GM10248 (cell line): ENCODE data around the gene SGF29.

Experiments used
- CTCF ChIA-PET: fragments of 300-600 bp; sonication (Branson Sonifier 250); formaldehyde crosslinking; extraction: SDS; loops from one replicate; lab custom pipeline; 2021; ENCODE audit warnings: antibody characterized with exemption; lab: Yijun Ruan, JAX
- POLR2A ChIA-PET: fragments of 350-650 bp; sonication (Branson Sonifier 250); formaldehyde crosslinking; extraction: SDS; loops from one replicate; lab custom pipeline; 2020; ENCODE audit warnings: antibody characterized with exemption; lab: Yijun Ruan, JAX
- DNase-seq: peaks from one replicate; pipeline ENCODE4 v3.0.0; 2012; ENCODE audit errors: extremely low spot score
- TF ChIP-seq, protein P1 (sequence below): IDR thresholded peaks from 2 replicates; pipeline ENCODE4 v1.5.1; 2012; ENCODE audit warnings: mild to moderate bottlenecking, low read depth; ENCODE audit errors: extremely low read depth, missing control alignments, control extremely low read depth

Gene SGF29

GRCh38 chr16:28549301-28549899, 4.3 kb upstream of the SGF29 start:
- ChIA-PET CTCF (no interaction called here), POLR2A (no interaction called here)
- TF ChIP-seq, protein P1, sequence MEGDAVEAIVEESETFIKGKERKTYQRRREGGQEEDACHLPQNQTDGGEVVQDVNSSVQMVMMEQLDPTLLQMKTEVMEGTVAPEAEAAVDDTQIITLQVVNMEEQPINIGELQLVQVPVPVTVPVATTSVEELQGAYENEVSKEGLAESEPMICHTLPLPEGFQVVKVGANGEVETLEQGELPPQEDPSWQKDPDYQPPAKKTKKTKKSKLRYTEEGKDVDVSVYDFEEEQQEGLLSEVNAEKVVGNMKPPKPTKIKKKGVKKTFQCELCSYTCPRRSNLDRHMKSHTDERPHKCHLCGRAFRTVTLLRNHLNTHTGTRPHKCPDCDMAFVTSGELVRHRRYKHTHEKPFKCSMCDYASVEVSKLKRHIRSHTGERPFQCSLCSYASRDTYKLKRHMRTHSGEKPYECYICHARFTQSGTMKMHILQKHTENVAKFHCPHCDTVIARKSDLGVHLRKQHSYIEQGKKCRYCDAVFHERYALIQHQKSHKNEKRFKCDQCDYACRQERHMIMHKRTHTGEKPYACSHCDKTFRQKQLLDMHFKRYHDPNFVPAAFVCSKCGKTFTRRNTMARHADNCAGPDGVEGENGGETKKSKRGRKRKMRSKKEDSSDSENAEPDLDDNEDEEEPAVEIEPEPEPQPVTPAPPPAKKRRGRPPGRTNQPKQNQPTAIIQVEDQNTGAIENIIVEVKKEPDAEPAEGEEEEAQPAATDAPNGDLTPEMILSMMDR: peak; percentile 67
- no peak for DNase-seq

DNA sequence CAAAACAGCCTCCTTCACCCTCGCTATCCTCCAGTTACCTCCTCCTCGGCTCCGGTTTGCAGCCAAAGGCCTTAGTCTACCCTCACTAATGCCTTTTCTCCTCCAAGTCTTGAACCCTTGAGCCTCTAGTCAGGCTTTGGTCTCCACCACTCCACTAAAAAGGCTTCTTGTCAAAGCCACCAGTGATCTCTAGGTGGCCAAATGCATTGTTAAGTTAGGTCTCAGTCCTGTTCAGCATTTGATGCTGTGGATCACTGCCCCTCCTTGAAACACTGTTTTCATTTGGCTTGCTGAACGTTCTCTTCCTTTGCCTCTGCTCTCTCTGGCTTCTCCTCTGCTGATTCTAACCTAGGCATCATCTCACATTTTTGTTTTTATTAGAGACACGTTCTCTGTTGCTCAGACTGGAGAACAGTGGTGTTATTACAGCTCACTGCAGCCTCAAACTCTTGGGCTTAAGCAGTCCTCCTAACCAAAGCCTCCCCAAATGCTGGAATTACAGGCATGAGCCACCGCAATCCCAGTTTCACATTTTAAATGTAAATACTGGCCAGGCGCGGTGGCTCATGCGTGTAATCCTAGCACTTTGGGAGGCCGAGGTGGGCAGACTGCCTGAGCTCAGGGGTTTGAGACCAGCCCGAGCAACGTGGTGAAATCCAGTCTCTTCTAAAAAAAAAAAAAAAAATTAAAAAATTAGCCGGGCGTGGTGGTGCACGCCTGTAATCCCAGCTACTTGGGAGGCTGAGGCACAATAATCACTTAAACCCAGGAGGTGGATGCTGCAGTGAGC, 1.1 kb downstream of the SGF29 start:
- POLR2A ChIA-PET: no interaction called here
- CTCF ChIA-PET: interaction anchor here (0.8 to 2.5 kb wide), 6 partner anchors 10 to 277 kb away, joined by 3 to 7 read pairs (median 4); partner anchors contain the start of gene CLN3
- no peak for DNase-seq
- TF ChIP-seq, protein P1: no peak

GRCh38 chr16:28555561-28555960, 1.8 kb downstream of the SGF29 start:
- ChIA-PET CTCF (interaction anchor here (0.8 to 2.5 kb wide), 5 partner anchors 13 to 277 kb away, joined by 3 to 7 read pairs (median 4); partner anchors contain the start of gene CLN3), POLR2A (no interaction called here)
- DNase-seq: no peak
- TF ChIP-seq, protein P1: no peak

DNA sequence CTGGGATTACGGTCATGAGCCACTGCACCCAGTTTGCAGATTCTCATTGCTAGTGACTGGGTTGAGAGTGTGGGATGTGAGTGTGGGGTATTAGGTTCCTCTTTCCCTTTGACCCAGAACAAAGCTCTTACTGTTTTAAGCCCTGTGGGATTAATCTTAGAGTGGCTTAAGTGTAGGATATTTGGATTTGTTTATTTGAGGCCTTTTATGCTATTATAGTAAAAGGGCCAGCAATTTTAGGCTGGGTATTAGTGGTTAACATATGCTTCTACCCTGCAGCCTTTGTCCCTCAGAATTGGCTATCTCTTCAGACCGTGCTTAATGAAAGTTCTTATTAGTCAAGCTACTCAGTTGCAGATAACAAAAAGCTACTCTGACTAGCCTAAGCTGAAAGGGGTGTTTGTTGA, 3.2 kb downstream of the SGF29 start:
- POLR2A ChIA-PET: no interaction called here
- CTCF ChIA-PET: interaction anchor here (1.2 to 1.7 kb wide), 3 partner anchors 12 to 60 kb away, joined by 3 to 5 read pairs (median 4); no protein-coding TSS in a partner anchor
- TF ChIP-seq, protein P1: no peak

GRCh38 chr16:28558456-28558855, 4.7 kb downstream of the SGF29 start:
- DNase-seq: no peak
- ChIA-PET POLR2A (no interaction called here), CTCF (no interaction called here)
- TF ChIP-seq, protein P1: no peak

More for the DNA sequence above, 3.2 kb downstream of the SGF29 start:
- no peak for DNase-seq

GRCh38 chr16:28561557-28562187, 8.0 kb downstream of the SGF29 start:
- no peak for DNase-seq
- POLR2A ChIA-PET: no interaction called here
- TF ChIP-seq, protein P1: no peak
- CTCF ChIA-PET: no interaction called here
